Mucosa of stomach (tissue), 1 donor: ENCODE results near the gene PTOV1.

Experiments used
- H3K27me3 ChIP-seq: one replicate; pipeline ENCODE4 v1.7.0; 2013; ENCODE audit warnings: mild to moderate bottlenecking, low read length; ENCODE audit not compliant: control insufficient read depth, insufficient read depth
- H3K36me3 ChIP-seq: one replicate; pipeline ENCODE4 v1.7.0; 2013; ENCODE audit warnings: low read length; ENCODE audit not compliant: control insufficient read depth, insufficient read depth
- H3K4me1 ChIP-seq: one replicate; pipeline ENCODE4 v1.7.0; 2013; ENCODE audit warnings: mild to moderate bottlenecking, low read length; ENCODE audit not compliant: control insufficient read depth, insufficient read depth
- H3K4me3 ChIP-seq: one replicate; pipeline ENCODE4 v1.7.0; 2013; ENCODE audit warnings: low read length
- H3K9ac ChIP-seq: one replicate; pipeline ENCODE4 v1.7.0; 2013; ENCODE audit warnings: mild to moderate bottlenecking, low read length, moderate library complexity
- H3K9me3 ChIP-seq: one replicate; pipeline ENCODE4 v1.7.0; 2013; ENCODE audit warnings: mild to moderate bottlenecking, low read length, moderate library complexity; ENCODE audit not compliant: control insufficient read depth
- donor health status: Pancreatic carcinoma.

Gene PTOV1

DNA sequence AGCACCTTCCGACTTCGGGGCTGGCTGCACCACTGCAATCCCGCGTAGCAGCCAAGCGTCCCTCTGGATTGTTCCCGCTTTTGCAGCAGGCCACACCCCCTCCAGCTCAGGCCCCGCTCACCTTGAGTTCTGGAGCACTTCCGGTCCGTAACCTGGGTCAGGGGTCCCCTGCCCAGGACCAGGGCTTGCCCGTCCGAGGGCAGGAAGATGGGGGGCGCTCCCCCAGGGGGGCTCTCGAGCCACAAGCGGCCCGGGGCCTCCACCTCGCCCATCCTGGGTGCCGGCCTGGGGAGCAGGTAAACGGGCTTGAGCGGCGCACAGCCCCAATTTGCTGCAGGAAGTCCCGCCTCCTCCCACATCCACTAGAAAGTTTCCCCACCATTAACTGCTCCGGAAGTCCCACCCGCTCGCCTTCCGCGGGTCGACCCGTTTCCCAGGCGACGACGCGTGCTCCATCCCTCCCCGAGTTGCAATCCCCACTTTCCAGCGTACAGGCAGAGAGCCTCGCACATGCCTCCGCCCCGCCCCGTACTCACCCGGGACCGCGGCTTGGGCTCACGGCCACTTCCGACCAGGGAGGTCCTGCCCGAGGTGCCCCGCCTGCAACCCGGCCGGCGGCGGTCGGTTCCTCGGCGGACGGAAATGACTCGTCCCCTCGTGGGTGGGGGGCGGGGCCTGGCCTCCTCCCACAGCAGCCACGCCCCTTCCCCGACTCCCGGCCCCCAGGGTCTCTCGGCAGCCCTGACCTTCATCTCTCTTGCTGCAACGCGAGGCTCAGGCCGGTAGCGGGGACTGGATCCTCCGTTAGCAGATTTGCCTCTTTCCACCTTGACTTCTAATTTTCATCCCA, 16.2 kb downstream of the PTOV1 start, which contains the start of gene PNKP:
Gene PNKP (minus strand): TSS at position 644 of the 850 bp plus-strand sequence. CDS start 372 bp downstream, at position 272.
- H3K9ac ChIP-seq, result peak within 1 kb of the TSS; percentile 82
- peaks cover 43% of the 10 kb centered on the region for H3K4me1 ChIP-seq

GRCh38 chr19:49869009-49869483, 18.1 kb downstream of the PTOV1 start:
- Histone ChIP-seq H3K9me3 (no peaks in the 10 kb centered on the region), H3K9ac (peak overlapping the region; percentile 22), H3K4me3 (peak overlapping the region; percentile 38), H3K36me3 (peaks cover 7% of the 10 kb centered on the region), H3K4me1 (peaks cover 43% of the 10 kb centered on the region), H3K27me3 (no peaks in the 10 kb centered on the region)

More for the DNA sequence above, 16.2 kb downstream of the PTOV1 start, which contains the start of gene PNKP:
- Histone ChIP-seq H3K9me3 (no peaks in the 10 kb centered on the region), H3K4me3 (peak within 1 kb of the TSS; percentile 92), H3K36me3 (peaks cover 11% of the 10 kb centered on the region), H3K27me3 (no peaks in the 10 kb centered on the region)

GRCh38 chr19:49869484-49870308, 18.7 kb downstream of the PTOV1 start:
- H3K27me3 ChIP-seq, result no peaks in the 10 kb centered on the region
- H3K4me1 ChIP-seq, result peaks cover 40% of the 10 kb centered on the region
- no peaks in the 10 kb centered on the region for H3K9me3 ChIP-seq
- peak overlapping the region; percentile 49 for H3K4me3 ChIP-seq
- peaks cover under 1% of the 10 kb centered on the region for H3K36me3 ChIP-seq
- peak overlapping the region; percentile 66 for H3K9ac ChIP-seq

DNA sequence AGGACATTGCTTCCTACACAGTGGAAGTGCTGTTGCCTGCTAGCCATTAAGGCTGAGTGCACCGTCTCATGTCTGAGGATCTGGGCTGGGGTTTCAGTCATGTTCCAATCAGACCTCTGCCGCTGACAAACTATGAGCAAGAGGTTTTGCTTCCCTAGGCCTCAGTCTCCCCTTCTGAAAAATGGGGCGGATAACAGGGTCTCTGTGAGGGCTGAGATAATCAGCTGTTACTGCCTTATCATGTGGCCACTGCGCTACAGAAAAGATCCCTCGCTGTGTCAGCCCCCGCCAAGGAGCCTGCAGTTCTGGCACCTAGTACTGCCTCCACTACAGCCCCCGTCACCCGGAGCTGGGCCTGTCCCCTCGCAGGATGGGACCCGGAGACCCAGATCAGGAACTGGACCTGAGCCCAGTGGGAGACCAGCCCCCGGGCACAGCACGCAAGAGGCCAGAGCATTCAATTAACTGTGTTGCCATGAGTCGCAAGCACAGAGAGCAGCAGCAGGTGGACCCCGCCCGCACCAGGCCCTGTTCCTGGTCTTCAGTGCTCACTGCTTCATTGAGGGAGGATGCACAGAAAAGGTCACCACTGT, 19.4 kb downstream of the PTOV1 start:
- Histone ChIP-seq H3K9me3 (no peaks in the 10 kb centered on the region), H3K36me3 (no peaks in the 10 kb centered on the region), H3K27me3 (no peaks in the 10 kb centered on the region), H3K4me1 (peaks cover 37% of the 10 kb centered on the region), H3K4me3 (peak overlapping the region; percentile 49), H3K9ac (peak overlapping the region; percentile 66)

GRCh38 chr19:49871349-49871985, 20.5 kb downstream of the PTOV1 start:
- no peak overlapping the region for H3K4me3 ChIP-seq
- peaks cover 30% of the 10 kb centered on the region for H3K4me1 ChIP-seq
- no peaks in the 10 kb centered on the region for H3K27me3 ChIP-seq

GRCh38 chr19:49872245-49873128, 21.5 kb downstream of the PTOV1 start:
- H3K27me3 ChIP-seq, result no peaks in the 10 kb centered on the region
- no peak overlapping the region for H3K9ac ChIP-seq
- no peaks in the 10 kb centered on the region for H3K9me3 ChIP-seq
- H3K4me3 ChIP-seq, result no peak overlapping the region
- H3K36me3 ChIP-seq, result no peaks in the 10 kb centered on the region
- H3K4me1 ChIP-seq, result peaks cover 26% of the 10 kb centered on the region

More at GRCh38 chr19:49871349-49871985, 20.5 kb downstream of the PTOV1 start:
- H3K9me3 ChIP-seq, result no peaks in the 10 kb centered on the region
- no peaks in the 10 kb centered on the region for H3K36me3 ChIP-seq
- H3K9ac ChIP-seq, result no peak overlapping the region

GRCh38 chr19:49873129-49873521, 22.2 kb downstream of the PTOV1 start:
- Histone ChIP-seq H3K9ac (no peak overlapping the region), H3K27me3 (no peaks in the 10 kb centered on the region), H3K4me3 (no peak overlapping the region), H3K4me1 (peaks cover 27% of the 10 kb centered on the region), H3K36me3 (no peaks in the 10 kb centered on the region), H3K9me3 (no peaks in the 10 kb centered on the region)

DNA sequence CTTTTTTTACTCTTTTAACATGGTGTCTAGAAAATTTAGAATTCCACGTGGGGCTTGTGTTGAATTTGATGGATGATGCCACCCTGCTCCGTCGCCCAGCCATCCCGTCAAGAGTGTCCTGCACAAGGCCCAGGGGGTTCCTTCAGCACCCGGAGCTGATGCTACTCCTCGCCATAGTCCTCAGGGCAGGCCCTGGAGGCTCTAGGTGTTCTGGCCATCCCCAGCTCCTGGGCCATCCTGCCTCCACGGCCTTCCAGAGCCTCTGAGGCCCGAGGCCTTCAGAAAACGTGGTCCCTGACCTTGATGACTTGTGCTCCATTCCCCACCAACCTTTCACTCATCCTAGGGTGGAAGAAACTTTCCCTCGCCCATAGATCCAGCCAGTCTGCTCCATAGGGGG, 22.9 kb downstream of the PTOV1 start:
- H3K9ac ChIP-seq, result no peak overlapping the region
- no peak overlapping the region for H3K4me3 ChIP-seq
- H3K27me3 ChIP-seq, result no peaks in the 10 kb centered on the region
- H3K36me3 ChIP-seq, result peaks cover 4% of the 10 kb centered on the region
- peaks cover 29% of the 10 kb centered on the region for H3K4me1 ChIP-seq
- H3K9me3 ChIP-seq, result no peaks in the 10 kb centered on the region

DNA sequence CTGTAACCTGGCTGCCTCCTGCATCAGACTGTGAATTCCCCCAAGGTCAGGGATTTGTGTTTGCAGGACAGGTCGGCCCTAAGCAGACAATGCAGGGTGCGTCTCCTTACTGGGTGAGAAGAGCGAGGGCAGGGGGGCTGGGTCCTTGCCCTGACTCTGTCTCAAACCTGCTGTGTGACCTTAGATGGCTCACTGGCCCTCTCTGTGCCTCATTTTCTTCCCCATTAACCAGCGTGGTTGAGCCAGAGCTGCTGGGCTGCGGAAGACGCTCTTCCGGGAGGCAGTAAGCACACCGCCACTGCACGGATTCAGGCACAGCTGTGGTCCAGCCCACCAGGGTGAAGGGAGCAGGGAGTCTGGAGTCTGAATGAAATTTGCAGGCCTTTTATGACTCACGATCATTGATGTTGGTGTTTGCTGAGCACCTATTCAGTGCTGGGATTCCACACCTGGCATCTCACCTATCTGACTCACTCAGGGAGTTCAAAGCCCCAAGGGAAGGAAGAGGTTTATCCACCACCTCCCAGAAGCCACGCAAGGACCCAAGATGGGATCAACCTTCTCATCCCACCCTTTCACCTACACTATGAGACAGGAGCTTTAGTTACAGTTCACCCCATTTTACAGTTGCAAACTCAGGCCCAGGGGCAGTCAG, 23.7 kb downstream of the PTOV1 start:
- Histone ChIP-seq H3K4me1 (peaks cover 29% of the 10 kb centered on the region), H3K4me3 (no peak overlapping the region), H3K9ac (no peak overlapping the region), H3K9me3 (no peaks in the 10 kb centered on the region), H3K27me3 (no peaks in the 10 kb centered on the region), H3K36me3 (peaks cover 4% of the 10 kb centered on the region)

GRCh38 chr19:49875177-49875576, 24.2 kb downstream of the PTOV1 start:
- no peaks in the 10 kb centered on the region for H3K9me3 ChIP-seq
- H3K36me3 ChIP-seq, result peaks cover 5% of the 10 kb centered on the region
- no peak overlapping the region for H3K4me3 ChIP-seq
- H3K27me3 ChIP-seq, result no peaks in the 10 kb centered on the region
- peaks cover 26% of the 10 kb centered on the region for H3K4me1 ChIP-seq
- H3K9ac ChIP-seq, result peak overlapping the region; percentile 91
